ENCODE measurements around the gene SETD2. TPM values are rescaled to one million over a fixed set of nuclear protein-coding genes. Genes with fewer than 3 reads are reported as not detected.

SETD2 gene
- total RNA-seq, 1 donor from 2014 or later: 65.7 TPM

DNA sequence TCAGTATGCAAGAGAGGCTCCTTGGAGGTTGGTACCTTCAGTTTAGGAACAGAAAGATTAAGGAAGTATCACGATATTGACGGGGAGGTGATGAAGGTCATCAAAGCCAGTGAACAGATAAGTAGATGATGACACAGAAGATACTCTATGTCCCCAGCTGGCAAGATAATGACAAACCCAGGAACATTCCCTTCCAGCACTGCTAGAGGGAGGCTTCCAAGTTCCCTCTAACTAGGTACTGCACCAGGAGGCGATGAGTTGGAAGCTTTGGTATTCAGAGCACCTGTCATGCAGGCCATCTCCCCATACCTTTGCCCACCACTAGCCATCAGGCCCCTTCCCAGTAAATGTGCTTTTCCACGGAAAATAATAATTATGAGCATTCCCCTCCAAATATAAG lies 143.6 kb downstream of the SETD2 start:
- no peaks in the 10 kb centered on the region for H3K27me3 Mint-ChIP-seq
- no peak overlapping the region for H3K4me3 Mint-ChIP-seq
- H3K27ac Mint-ChIP-seq: peak overlapping the region; percentile 66
- no peak for TF ChIP-seq CTCF (IDR thresholded peaks at IDR 0.05)
- peaks cover 47% of the 10 kb centered on the region for H3K4me1 Mint-ChIP-seq
- H3K9me3 Mint-ChIP-seq: no peaks in the 10 kb centered on the region
- intact Hi-C loops (cut with micrococcal nuclease): no loop called here
- ATAC-seq (ENCODE audit: low read depth) (no peak), DNase-seq (no peak)
- CTCF ChIA-PET: interaction anchor here (1.2 kb wide), 1 partner anchor 8 kb away, joined by 3 read pairs; no protein-coding TSS in a partner anchor
- POLR2A ChIA-PET: interaction anchor here (1.6 to 2.6 kb wide), 2 partner anchors 11 to 40 kb away, joined by 5 to 7 read pairs; partner anchors contain the start of gene NBEAL2
- peaks cover 55% of the 10 kb centered on the region for H3K36me3 Mint-ChIP-seq (ENCODE audit: low read depth)

DNA sequence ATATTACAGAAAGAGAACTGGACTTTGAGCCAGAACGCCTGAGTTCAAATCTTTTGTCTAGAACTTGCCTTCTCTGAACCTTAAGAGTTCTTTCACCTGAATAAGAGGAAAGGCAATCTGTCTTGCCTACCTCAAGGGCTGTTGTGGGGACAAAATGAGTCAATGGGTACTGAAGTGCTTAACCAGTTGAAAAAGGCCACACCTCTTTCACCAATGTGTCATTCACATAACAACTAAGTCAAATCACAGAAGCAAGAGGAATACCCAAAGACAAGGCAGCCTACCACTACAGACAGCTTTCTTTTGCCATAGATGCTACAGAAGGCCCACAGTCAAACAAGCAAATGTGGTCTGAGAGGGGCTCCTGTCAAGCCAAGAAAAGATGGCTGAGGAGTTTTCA lies 144.7 kb downstream of the SETD2 start:
- no peak for TF ChIP-seq CTCF (IDR thresholded peaks at IDR 0.05)
- intact Hi-C loops (cut with micrococcal nuclease): loop anchor here (10.0 kb wide), 1 partner anchor 306 kb away; no protein-coding TSS in a partner anchor
- ATAC-seq (ENCODE audit: low read depth) (peak; percentile 47), DNase-seq (no peak)
- Mint-ChIP-seq H3K9me3 (no peaks in the 10 kb centered on the region), H3K27me3 (no peaks in the 10 kb centered on the region), H3K27ac (peak overlapping the region; percentile 5), H3K4me1 (peaks cover 39% of the 10 kb centered on the region), H3K36me3 (ENCODE audit: low read depth) (peaks cover 59% of the 10 kb centered on the region), H3K4me3 (no peak overlapping the region)
- ChIA-PET POLR2A (interaction anchor here (0.8 to 2.6 kb wide), 3 partner anchors 10 to 39 kb away, joined by 3 to 7 read pairs (median 5); partner anchors contain the start of gene NBEAL2), CTCF (interaction anchor here (1.2 kb wide), 1 partner anchor 9 kb away, joined by 3 read pairs; no protein-coding TSS in a partner anchor)

- TF ChIP-seq CTCF (IDR thresholded peaks at IDR 0.05): no peak
- POLR2A ChIA-PET: no interaction called here
Observed at GRCh38 chr3:47018269-47018611, 145.7 kb downstream of the SETD2 start.

GRCh38 chr3:47017504-47018268 lies 146.2 kb downstream of the SETD2 start:
- peaks cover 67% of the 10 kb centered on the region for H3K36me3 Mint-ChIP-seq (ENCODE audit: low read depth)
- DNase-seq (no peak), ATAC-seq (ENCODE audit: low read depth) (no peak)
- no peak for TF ChIP-seq CTCF (IDR thresholded peaks at IDR 0.05)
- H3K4me3 Mint-ChIP-seq: peak overlapping the region; percentile 42
- CTCF ChIA-PET: no interaction called here
- POLR2A ChIA-PET: interaction anchor here (0.7 to 1.5 kb wide), 5 partner anchors 11 to 109 kb away, joined by 3 to 14 read pairs (median 4); partner anchors contain the start of genes CCDC12 and NBEAL2
- no peaks in the 10 kb centered on the region for H3K9me3 Mint-ChIP-seq
- H3K4me1 Mint-ChIP-seq: peaks cover 39% of the 10 kb centered on the region
- H3K27me3 Mint-ChIP-seq: no peaks in the 10 kb centered on the region
- intact Hi-C loops (cut with micrococcal nuclease): loop anchor here (1.0 to 10.0 kb wide), 2 partner anchors 8 to 307 kb away; no protein-coding TSS in a partner anchor
- peak overlapping the region; percentile 78 for H3K27ac Mint-ChIP-seq

More at GRCh38 chr3:47018269-47018611, 145.7 kb downstream of the SETD2 start:
- Mint-ChIP-seq H3K4me1 (peaks cover 39% of the 10 kb centered on the region), H3K27ac (peak overlapping the region; percentile 68), H3K9me3 (no peaks in the 10 kb centered on the region), H3K36me3 (ENCODE audit: low read depth) (peaks cover 67% of the 10 kb centered on the region), H3K4me3 (no peak overlapping the region), H3K27me3 (no peaks in the 10 kb centered on the region)
- no peak for DNase-seq
- CTCF ChIA-PET: no interaction called here
- intact Hi-C loops (cut with micrococcal nuclease): loop anchor here (10.0 kb wide), 1 partner anchor 307 kb away; no protein-coding TSS in a partner anchor
- ATAC-seq (ENCODE audit: low read depth): no peak

DNA sequence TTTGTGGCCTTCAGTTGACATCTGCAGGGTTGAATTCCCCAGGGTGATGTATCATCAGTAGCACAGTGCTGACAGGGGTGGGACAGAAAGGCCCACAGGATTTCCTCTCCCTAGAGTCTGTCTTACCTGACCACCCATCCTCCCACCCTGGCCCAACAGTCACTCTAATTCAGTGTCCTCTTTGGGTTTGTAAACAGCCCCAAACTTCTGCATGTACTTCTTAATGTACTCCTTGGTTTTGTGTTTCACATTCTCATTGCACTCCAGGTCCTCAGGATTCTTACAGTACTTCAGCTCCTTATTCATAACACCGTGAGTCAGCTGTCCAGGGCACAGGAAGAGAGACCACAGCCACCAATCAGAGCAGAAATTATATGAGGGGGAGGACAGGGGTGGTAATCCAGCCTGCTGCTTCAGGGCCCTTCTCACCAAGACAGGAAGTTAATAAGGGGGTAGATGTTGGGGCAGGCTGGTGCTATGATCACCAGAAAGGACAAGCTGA lies 146.9 kb downstream of the SETD2 start:
- POLR2A ChIA-PET: interaction anchor here (0.7 to 1.5 kb wide), 5 partner anchors 11 to 108 kb away, joined by 3 to 14 read pairs (median 4); partner anchors contain the start of genes CCDC12 and NBEAL2
- no peaks in the 10 kb centered on the region for H3K9me3 Mint-ChIP-seq
- no peak for TF ChIP-seq CTCF (IDR thresholded peaks at IDR 0.05)
- H3K4me3 Mint-ChIP-seq: peak overlapping the region; percentile 42
- CTCF ChIA-PET: interaction anchor here (1.0 kb wide), 1 partner anchor 93 kb away, joined by 3 read pairs; no protein-coding TSS in a partner anchor
- H3K27ac Mint-ChIP-seq: peak overlapping the region; percentile 78
- DNase-seq: no peak
- H3K27me3 Mint-ChIP-seq: no peaks in the 10 kb centered on the region
- H3K4me1 Mint-ChIP-seq: peaks cover 38% of the 10 kb centered on the region
- ATAC-seq (ENCODE audit: low read depth): peak; percentile 89
- H3K36me3 Mint-ChIP-seq (ENCODE audit: low read depth): peaks cover 65% of the 10 kb centered on the region
- intact Hi-C loops (cut with micrococcal nuclease): loop anchor here (1.0 to 10.0 kb wide), 2 partner anchors 8 to 308 kb away; no protein-coding TSS in a partner anchor
